Smooth muscle cell (in vitro differentiated cells): ENCODE measurements around the gene MT1X. TPM values are rescaled to one million over a fixed set of nuclear protein-coding genes. Genes with fewer than 3 reads are reported as not detected.

ENCODE experiments used
- DNase-seq: peaks from one replicate; lab custom pipeline; 2025; ENCODE audit not compliant: unreplicated experiment; lab: John Stamatoyannopoulos, UW
- H2AFZ ChIP-seq: fragments of 200-600 bp; sonication (generic); 2 replicates; pipeline ENCODE4 v1.6.0; 2016; ENCODE audit warnings: antibody characterized with exemption, low read depth, mild to moderate bottlenecking
- H3F3A ChIP-seq: fragments of 200-600 bp; sonication (generic); 2 replicates; pipeline ENCODE4 v1.6.0; 2017; ENCODE audit warnings: antibody characterized with exemption, low read depth
- H3K27ac ChIP-seq: fragments of 200-600 bp; sonication (generic); 2 replicates; pipeline ENCODE4 v1.5.1; 2016; ENCODE audit warnings: low read depth, mild to moderate bottlenecking
- H3K27me3 ChIP-seq: fragments of 200-600 bp; sonication (generic); 2 replicates; pipeline ENCODE4 v1.6.1; 2016; ENCODE audit warnings: low read depth, mild to moderate bottlenecking
- H3K36me3 ChIP-seq: fragments of 200-600 bp; sonication (generic); 2 replicates; pipeline ENCODE4 v1.5.1; 2016; ENCODE audit warnings: low read depth
- H3K4me1 ChIP-seq: fragments of 200-600 bp; sonication (generic); 2 replicates; pipeline ENCODE4 v1.5.1; 2016; ENCODE audit warnings: low read depth
- H3K4me2 ChIP-seq: fragments of 200-600 bp; sonication (generic); 2 replicates; pipeline ENCODE4 v1.6.0; 2016; ENCODE audit warnings: mild to moderate bottlenecking
- H3K4me3 ChIP-seq: fragments of 200-600 bp; sonication (generic); 2 replicates; pipeline ENCODE4 v1.5.1; 2016; ENCODE audit warnings: mild to moderate bottlenecking
- H3K79me2 ChIP-seq: fragments of 200-600 bp; sonication (generic); 2 replicates; pipeline ENCODE4 v1.6.0; 2016; ENCODE audit warnings: low read depth, mild to moderate bottlenecking
- H3K9ac ChIP-seq: fragments of 200-600 bp; sonication (generic); 2 replicates; pipeline ENCODE4 v1.6.0; 2016; ENCODE audit warnings: low read depth
- H3K9me3 ChIP-seq: fragments of 200-600 bp; sonication (generic); replicated peaks from 2 replicates; pipeline ENCODE4 v1.5.1; 2016; ENCODE audit warnings: low read depth
- H4K20me1 ChIP-seq: fragments of 200-600 bp; sonication (generic); 2 replicates; pipeline ENCODE4 v1.6.0; 2016; ENCODE audit warnings: low read depth
- CTCF ChIP-seq: fragments of 200-600 bp; sonication (generic); IDR thresholded peaks from 2 replicates; pipeline ENCODE4 v1.5.1; 2017; ENCODE audit warnings: borderline replicate concordance, mild to moderate bottlenecking, antibody characterized with exemption; ENCODE audit not compliant: insufficient read depth, poor library complexity, severe bottlenecking
- WGBS: methylation state at CpG from one replicate; pipeline ENCODE4 v1.1.7; 2016; ENCODE audit warnings: low lambda C conversion rate; 5-methylcytosine and 5-hydroxymethylcytosine counted together
- polyA plus RNA-seq: library from polyadenylated mRNA; unstranded; fragments of >200 nt; fragmentation: Nextera tagmentation; extraction: Ambion mirVana; gene quantifications from 2 replicates; pipeline ENCODE4 v1.2.1, GENCODE V29; 2016
- total RNA-seq: library from RNA; depleted of rRNA; stranded (reverse); fragments of >200 nt; gene quantifications from 2 replicates; pipeline ENCODE4 v1.2.3, GENCODE V29; 2014

The MT1X gene
- total and polyA plus RNA-seq, 2 experiments from 2014 or later: 0.76 to 11.7 TPM

- no peaks in the 10 kb centered on the region for H3K79me2 ChIP-seq
- H3K36me3 ChIP-seq: no peaks in the 10 kb centered on the region
- H2AFZ ChIP-seq: no peak overlapping the region
- no peak overlapping the region for H3K4me3 ChIP-seq
- no peak overlapping the region for H3K27ac ChIP-seq
- no peak overlapping the region for H3K9ac ChIP-seq
- no peak for TF ChIP-seq CTCF
- no peak for DNase-seq
- no peaks in the 10 kb centered on the region for H3K4me1 ChIP-seq
- no peaks in the 10 kb centered on the region for H3K27me3 ChIP-seq
- no peaks in the 10 kb centered on the region for H3F3A ChIP-seq
- no peaks in the 10 kb centered on the region for H4K20me1 ChIP-seq
- H3K4me2 ChIP-seq: no peak overlapping the region
- WGBS: 77% methylated on average over 13 of the region's 13 CpGs
- H3K9me3 ChIP-seq: no peaks in the 10 kb centered on the region
These were observed 26.5 kb downstream of the MT1X start for GRCh38 chr16:56708525-56709442.

- Histone ChIP-seq H3K27ac (no peak overlapping the region), H3K4me1 (no peaks in the 10 kb centered on the region), H3K27me3 (no peaks in the 10 kb centered on the region), H3K9ac (no peak overlapping the region), H3K36me3 (no peaks in the 10 kb centered on the region), H3K9me3 (no peaks in the 10 kb centered on the region), H3K4me2 (no peak overlapping the region), H3F3A (no peaks in the 10 kb centered on the region), H4K20me1 (no peaks in the 10 kb centered on the region), H2AFZ (no peak overlapping the region), H3K79me2 (no peaks in the 10 kb centered on the region), H3K4me3 (no peak overlapping the region)
- TF ChIP-seq CTCF: no peak
- 88% methylated on average over 4 of the region's 4 CpGs for WGBS
- DNase-seq: no peak
These were observed 27.3 kb downstream of the MT1X start for GRCh38 chr16:56709443-56710040.

- Histone ChIP-seq H3F3A (no peaks in the 10 kb centered on the region), H3K4me1 (no peaks in the 10 kb centered on the region), H3K79me2 (no peaks in the 10 kb centered on the region), H3K27ac (no peak overlapping the region), H3K4me3 (no peak overlapping the region), H3K9ac (no peak overlapping the region), H3K9me3 (no peaks in the 10 kb centered on the region), H2AFZ (no peak overlapping the region), H4K20me1 (no peaks in the 10 kb centered on the region), H3K4me2 (no peak overlapping the region), H3K27me3 (no peaks in the 10 kb centered on the region), H3K36me3 (no peaks in the 10 kb centered on the region)
- WGBS: 63% methylated on average over 3 of the region's 3 CpGs
- no peak for DNase-seq
- TF ChIP-seq CTCF: no peak
These were observed 28.0 kb downstream of the MT1X start for GRCh38 chr16:56710181-56710737.
